HG03521 (cell line): ENCODE measurements around the gene PTPRG.

Experiments
- ATAC-seq: cut with Tn5 transposase; IDR thresholded peaks from one replicate; pipeline ENCODE4 v1.9.1; 2021; ENCODE audit warnings: mild to moderate bottlenecking, moderate library complexity; ENCODE audit not compliant: unreplicated experiment

PTPRG gene

DNA sequence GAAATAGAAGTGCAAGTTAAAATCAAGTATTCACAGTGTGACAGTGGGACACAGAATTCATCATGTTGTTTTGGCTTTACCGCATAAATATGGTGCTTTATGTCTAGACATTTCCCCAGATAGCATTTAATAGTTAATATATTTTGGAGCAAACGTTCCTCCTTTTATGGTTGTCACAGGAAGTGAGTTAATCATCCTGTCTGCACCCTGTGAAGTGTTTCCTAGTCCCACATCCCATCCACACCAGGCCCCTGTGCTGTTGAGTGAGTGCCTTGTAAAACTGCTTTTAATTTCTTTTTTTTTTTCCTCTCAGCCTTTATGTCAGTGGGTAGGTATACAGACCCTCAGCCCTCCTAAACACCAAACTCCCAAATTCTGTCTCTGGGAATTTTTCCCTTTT is 418.3 kb downstream of the PTPRG start:
- ATAC-seq, result no peak

DNA sequence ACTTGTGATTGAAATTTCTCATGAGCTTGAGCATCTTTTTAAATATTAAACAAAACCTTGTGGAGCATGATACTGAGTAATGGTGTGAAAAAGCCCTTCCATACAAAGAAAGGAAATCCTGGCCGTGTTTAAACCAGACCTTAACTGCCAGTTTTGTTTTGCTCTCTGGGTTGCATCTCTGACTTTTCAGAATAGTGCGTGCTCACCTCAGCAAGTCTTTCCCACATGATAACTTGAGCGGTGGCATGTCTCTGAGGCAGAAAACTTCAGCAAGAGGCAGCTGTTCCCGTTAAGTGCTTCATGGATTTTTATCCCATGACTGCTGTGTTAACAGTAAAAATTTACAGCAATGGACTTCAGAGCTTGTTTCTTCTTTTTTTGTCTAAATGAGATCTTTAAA is 418.7 kb downstream of the PTPRG start:
- no peak for ATAC-seq

DNA sequence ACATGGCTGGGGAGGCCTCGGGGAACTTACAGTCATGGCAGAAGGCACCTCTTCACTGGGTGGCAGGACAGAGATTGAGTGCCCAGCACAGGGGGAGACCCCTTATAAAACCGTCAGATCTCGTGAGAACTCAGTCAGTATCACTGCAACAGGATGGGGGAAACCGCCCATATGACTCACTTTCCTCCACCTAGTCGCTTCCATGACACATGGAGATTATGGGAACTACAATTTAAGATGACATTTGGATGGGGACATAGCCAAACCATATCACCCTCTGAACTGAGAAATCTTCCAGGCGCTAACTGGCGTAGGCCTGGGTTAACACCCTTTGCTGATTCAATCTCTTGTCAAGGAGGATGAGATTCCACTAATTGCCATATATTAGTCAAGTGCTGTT is 419.7 kb downstream of the PTPRG start:
- no peak for ATAC-seq

DNA sequence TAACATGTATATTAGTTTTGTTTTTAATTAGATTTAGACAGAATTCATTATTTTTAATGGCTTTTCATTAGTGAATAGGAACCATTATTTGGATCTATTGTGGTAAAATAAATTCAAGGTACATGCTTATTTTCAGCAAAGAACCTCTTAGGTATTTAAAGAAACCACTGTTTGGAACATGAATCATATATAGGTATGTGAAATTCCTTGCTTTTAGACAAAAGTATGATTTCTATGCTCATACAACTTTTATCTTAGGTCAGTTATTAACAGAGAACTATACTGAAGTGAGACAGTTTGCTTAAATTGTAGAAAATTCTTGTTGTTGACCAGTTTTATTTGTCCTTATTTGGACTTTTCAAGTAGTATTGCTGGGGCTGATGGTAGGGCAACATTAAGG is 422.1 kb downstream of the PTPRG start:
- ATAC-seq, result no peak

DNA sequence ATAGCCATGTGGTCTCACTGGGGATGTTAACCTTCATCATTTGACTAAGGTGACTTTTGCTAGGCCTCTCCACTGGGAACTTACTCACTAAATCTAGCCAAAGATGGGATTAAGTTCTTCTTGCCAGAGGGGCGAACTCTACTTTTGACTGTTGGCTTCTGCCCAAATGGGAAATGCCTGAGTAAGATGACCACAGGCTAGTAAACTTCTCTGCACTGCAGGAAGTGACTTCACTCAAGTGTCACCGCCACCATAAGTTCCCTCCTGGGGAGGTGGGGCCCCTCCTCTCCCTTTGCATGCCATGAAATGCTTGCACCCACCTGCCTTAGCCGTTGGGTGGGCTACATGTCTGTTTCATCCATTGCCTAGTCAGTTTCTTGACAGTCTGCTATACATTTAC is 423.6 kb downstream of the PTPRG start:
- ATAC-seq, result no peak

DNA sequence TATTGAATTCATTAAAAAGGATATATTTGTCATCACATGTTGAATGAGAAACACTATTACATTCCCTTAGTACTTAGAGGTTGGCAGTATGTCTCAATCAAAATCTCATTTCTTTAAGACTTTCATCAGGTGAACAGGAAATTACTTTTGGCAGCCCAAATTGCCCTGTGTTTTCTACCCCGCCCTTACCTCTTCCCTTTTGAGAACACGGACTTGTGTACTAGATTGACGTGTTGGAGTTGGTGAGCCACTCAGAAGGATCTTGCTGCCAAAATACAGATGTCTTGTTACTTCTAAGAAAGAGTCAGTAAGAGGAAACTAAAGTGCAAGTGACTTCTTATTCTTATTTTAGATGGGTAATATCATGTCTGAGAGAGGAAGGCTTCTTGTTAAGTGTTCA is 425.1 kb downstream of the PTPRG start:
- ATAC-seq, result no peak

DNA sequence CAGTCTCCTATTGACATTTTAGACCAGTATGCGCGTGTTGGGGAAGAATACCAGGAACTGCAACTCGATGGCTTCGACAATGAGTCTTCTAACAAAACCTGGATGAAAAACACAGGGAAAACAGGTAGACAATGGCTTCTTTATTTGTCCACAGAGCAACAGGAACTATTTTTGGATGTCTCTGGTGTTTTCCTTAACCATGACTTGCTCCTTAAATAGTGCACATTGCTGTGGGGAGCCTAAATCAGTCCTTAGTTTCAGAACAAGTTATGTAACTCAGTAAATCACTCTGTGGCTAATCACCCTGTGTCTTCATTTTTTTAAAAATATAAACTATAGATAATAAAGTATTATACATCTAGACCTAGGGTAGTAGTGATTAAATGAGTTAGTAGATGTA is 428.3 kb downstream of the PTPRG start:
- no peak for ATAC-seq

DNA sequence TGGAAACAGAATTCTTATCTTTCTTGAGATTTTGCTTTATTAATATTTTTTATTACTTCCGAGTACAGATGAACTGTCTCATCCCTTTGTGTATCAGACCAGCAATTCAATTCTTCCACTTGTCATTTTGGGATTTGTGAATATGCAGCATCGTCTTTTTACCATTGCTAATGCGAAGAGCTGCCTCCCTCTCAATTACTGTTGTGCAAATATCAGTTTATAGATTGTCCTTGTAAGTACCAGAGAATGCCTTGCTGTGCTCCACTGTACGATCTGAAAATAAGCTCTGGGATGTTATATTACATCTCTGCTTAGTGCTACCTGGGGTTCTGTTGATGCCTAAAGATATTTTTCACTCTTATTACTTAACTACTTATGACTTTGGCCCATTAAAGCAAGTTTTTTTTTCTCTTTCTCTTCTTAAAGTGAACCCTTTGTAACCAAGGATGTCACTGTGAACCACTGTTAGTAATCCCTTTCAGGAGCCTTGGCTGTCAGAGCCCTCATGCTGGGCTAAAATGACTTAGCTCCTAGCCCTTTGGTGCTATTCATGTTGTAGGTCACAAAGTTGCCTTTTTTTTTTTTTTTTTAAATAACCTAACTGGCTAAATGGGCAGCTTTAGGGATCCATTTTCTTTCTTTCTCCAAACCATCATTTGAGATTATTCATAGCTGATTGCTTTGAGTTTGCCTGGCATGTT is 429.1 kb downstream of the PTPRG start:
- ATAC-seq, result no peak

DNA sequence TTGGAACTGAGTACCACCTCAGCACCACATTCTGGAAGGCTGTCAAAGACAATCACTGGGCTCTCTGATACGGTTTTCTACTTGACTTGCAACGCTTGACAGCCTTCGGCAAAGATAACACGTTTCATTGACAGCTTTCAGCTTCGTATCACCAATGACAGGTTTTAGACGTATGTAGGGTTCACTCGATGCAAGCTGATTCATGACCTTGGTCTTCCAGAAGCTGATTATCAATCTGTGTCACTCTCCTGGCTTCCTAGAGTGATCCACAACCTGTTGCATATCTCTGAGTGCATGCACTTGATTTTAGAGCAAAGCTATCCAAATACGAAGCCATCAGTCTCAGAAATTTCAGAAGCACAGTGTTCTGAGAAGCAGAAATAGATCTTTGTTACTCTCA is 430.3 kb downstream of the PTPRG start:
- ATAC-seq, result no peak

DNA sequence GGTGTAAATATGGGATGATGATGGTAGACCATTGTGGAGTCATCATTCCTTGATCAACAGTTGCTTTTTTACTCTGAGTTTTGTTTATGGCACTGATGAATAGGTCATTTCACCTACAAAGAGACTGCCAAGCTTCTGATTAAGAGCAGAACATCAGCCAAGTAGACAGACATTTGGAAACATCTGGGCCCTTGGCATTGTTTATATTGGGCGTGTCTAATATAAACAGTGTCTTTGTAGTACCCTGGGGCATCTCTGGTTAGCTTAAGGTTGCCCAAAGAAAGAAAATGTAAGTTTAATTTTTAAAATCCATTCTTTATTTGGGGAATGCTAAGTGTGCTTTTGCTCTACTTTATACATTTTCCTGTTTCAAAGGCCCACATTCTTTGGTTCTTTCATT is 435.0 kb downstream of the PTPRG start:
- no peak for ATAC-seq

DNA sequence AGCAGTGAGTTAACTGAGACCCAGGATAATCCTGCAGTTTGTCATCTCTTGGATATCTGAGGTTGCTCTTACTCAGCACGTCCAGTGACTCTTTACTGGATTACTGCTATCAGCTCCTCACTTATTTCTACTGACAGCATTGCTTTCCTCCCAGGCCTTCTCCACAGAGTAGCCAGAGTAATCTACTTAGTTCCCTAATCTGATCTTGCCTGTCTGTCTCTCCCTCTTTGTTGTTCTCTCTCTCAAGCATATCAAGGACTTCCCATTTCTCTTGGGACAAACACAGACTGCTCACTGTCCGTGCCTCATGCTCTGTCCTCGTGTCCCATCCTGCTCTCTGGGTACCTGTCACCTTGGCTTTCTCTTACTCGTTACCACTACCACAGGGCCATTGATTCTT is 435.7 kb downstream of the PTPRG start:
- no peak for ATAC-seq

DNA sequence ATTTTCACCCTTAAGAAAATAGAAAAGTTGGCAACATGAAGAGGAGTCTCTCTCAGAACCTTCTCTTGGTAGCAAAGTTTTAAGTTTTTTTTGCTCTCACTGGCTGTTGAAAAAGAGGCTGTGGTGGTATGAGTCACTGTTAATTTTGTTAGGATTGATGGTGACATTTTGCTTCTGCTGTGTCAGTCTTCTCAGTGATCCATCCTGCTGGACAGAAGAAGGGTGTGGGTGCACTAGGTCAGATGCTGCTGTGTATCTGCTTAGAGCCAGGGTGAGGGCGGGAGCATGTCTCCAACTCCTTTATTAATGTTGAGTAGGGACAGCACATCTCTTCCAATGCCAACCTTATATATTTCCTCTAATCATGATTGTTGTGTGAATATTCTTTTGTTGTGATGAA is 442.5 kb downstream of the PTPRG start:
- no peak for ATAC-seq

DNA sequence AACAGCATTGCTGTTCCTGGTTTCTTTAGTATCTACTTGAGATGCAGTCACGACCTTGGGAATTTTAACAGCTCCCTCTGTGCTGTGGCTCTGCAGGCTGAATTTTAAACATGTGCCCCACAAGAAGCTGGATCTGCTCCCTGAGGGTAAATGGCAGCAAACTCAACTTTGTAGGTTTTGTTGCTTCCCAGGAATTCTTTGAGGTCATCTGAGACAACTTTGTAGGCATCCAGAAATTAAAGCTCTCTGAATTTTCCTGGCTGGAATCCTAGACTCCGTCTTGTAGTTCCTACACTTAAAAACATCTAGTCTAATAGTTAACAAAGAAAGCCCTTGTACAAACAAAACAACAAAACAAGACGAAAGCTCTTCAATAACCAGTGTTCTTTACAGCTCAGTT is 445.7 kb downstream of the PTPRG start:
- ATAC-seq, result no peak

DNA sequence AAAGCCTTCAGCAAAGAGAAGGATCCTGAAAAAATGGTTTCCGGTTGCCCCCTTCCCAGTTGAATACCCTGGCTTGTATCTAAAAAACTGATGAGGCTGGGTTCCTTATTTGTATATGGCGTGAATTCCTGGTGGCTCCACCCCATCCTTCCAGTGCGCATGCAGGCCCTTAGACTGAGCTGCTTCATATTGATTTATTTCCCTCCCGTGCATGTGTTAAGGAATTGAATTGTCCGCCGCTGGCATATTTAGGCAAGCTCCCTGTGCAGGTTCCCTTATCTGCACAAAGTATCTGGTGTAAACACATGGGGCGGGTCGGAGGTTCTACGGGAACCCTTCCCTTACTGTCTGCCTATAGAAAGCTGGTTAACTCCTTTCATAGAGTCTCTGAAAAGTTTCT is 449.6 kb downstream of the PTPRG start:
- no peak for ATAC-seq

DNA sequence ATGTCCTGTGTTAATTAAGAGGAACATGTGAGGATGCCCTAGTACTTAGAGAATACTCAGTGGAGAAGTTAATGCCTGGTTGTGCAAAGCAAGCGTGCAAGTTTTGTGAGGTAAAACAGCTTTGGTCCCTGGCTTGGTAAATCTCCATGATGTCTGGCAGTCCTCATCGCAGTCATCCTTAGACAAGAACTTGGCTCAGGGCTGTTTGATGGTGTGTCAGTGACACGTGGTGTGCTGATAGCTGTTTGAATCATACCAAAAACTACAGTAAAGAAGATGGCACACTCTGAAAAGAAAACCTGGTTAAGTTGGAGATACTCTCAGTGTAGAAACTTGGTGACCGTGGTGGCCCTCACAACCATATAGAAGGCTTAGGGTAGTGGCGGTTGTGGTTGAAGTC is 450.3 kb downstream of the PTPRG start:
- ATAC-seq, result no peak

DNA sequence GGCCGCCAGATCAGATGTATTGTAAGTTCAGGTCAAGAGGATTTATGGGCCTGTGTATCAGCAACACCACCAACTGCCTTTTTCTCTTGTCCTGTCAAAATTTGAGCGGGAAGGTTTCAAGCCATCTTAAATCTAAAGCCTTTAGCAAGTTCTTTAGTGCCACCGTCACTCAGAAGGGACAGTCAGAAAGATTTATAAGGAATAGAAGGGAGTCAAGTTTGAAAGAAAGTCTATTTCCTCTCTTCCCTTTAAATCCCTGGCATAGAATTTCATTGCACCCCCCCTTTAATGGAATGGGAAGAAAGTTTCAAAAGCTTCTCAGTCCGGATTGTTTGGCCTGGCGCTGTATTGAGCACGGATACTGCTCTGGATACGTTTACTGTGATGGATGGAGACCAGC is 452.6 kb downstream of the PTPRG start:
- no peak for ATAC-seq

DNA sequence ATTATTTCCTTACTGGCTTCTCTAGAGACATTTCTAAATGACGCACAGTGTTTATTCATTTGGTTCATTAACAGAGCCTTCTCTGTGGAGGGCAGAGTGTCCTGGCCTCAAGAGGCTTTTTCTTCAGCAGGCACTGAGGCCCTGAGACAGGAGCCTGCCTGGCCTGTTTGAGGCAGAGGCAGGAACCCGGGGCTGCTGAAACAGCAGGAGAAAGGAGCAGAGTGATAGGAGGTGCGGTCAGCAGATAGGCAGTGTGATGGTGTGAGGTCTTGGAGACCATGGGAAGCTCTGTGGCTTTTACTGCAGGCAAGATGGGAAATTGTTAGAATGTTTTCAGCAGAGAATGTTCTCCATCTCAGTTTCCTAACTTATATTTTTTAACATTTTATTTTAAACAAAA is 453.7 kb downstream of the PTPRG start:
- ATAC-seq, result no peak

DNA sequence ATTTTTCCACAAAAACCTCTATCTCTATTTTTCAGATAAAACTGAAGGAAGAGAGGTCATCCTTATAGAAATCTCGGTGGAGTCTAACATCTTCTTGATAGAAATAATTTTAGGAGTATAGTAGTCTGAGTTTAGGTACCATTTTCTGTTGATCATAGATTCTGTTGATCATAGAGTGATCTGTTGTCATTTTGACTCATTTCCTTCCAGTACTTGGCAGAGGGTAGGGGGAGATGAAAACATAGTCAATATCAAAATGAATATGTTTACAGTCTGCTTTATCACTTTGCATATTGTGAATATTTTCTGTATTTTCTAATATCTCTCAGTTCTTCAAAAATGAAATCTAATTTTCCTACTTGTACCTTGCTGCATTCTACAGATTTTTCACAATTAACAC is 458.5 kb downstream of the PTPRG start:
- ATAC-seq, result no peak

DNA sequence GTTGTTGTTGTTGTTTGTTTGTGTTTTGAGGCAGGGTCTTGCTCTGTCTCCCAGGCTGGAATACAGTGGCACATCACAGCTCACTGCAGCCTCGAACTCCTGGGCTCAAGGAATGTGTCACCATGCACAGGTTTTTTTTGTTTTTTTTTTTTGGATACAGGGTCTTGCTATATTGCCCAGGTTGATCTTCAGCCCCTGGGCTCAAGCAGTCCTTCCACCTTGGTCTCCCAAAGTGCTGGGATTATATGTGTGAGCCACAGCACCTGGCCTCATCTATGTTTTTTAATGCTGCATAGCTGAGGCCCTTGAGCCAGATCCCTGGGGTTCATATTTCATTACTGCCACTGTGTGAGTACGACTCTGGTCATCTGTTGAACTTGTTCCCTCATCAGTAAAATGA is 459.3 kb downstream of the PTPRG start:
- no peak for ATAC-seq

DNA sequence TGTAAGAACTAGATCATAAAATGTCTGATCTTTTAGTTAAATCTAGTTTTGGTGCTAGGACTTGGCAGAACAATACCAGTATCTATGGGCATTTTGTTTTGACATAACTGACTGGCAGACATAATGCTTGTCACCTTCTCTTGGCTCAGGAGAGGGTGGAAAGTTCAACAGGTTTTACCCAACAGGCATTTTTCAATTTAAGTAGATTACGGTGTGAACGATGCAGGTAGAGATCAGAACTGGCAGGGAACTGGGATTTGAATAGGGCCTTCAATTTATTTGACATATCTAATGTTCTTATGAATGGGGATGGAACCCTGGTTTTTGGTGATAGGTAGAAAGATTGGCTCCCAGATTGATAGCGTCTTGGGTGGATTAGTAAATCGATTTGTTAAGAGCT is 460.9 kb downstream of the PTPRG start:
- no peak for ATAC-seq

DNA sequence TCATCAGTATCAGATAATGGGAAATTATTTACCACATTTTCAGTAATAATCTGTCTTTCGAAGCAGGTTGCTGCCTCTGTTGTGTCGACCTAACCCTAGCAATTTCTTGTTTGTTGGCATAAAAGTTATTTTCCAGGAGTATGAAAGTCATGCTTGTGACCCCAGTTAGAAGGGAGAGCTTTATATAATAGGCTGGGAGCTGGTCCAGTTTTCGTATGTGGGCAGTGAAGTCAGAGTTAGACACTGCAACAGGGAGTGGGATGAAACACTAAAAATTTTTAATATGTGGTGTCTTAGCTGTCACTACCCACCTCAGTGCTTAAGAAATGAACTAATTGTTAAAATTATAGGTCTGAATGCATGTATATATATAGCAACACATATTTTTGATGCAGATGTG is 463.5 kb downstream of the PTPRG start:
- no peak for ATAC-seq

DNA sequence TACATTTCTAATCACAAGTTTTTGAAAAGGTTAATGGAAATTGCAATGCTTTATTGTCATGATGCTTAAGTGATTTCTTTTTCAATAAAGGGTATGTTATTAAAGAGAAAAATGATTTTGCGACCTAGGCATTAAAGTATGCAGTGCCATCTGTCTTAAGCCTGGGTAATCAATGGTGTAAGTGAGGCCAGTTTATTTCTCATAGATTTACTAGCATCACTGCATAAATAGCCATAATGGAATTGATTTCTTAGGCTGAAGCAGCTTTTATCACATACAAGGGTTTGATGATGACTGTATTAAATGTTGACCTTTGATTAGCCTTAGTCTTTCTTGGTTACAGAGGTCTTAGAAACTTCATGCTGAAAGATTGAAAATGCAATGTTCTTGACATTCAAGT is 464.5 kb downstream of the PTPRG start:
- ATAC-seq, result no peak

DNA sequence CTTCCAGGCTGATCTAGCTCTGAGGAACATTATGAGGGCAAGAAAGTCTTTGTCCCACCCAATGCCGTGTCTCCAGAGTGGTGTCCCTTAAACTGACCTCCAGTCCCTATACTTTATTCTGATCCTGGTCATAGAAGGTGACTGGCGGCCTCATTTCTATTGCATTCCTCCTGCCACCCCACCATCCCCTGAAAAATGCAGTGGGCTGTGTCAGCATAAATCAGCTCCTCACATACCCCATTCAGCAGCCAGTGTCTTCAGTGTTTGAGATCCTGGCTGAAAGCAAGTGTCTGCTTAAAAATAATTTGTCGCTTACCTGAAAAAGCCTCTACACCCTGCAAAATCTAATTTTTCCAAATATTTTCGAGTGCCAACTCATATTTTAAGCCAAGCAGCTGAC is 465.9 kb downstream of the PTPRG start:
- no peak for ATAC-seq

DNA sequence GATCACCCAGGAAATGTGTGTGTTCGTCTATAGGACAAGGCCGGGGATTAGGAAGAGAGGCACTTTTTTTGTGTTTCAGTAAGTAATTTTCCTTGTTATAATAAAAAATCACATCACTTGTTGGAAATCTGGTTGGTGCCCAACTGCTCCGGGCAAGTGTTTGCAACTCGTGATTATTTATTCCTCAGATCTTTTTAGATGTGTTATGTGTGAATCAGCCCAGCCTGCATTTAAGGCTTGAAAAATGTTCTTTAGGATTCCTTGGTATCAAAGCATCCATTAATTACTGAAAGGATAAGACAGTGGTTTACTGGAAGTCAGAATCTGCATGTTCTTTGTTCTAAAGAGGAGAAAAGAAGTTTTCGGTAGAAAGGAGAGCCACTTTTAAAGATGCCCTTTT is 466.4 kb downstream of the PTPRG start:
- ATAC-seq, result no peak
